Panc1 (cell line): ENCODE results near the gene CLEC20A.

Experiments
- CTCF ChIP-seq: fragments of 450-650 bp; IDR thresholded peaks from 2 replicates; pipeline ENCODE4 v1.5.1; 2017; ENCODE audit warnings: mild to moderate bottlenecking
- POLR2AphosphoS5 ChIP-seq: IDR thresholded peaks from 2 replicates; pipeline ENCODE4 v1.6.1; 2012; ENCODE audit warnings: mild to moderate bottlenecking, low read depth, low read length, moderate library complexity

DNA sequence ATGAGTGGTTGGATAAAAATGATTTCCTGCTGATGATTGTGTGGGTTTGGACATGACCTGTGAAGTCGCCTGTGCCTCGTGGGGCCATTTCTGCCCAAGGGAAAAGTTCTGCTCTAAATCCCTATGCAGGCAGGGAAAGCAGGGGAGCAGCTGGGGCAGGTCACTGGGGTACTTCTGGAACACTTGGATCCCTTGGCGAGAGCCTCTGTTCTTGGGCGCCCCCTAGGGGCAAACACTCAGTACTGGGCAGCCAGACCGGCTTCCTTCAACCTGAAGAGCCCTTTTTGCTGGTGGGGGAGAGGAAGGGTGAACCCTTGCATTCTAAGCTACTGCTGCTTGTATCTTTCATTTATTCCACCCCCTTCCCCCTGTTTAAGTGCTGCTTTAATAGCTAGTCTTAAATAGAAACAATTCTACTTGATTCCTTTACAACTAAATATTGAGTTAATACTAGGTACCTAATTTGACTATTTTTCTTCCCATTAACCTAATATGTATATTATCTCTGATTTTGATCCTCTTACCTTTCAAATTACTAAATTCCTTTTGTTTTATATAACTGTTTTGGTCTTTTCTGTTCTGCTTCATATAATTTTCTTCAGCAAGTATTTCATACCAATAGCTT, 5.1 kb upstream of the CLEC20A start:
- peak; percentile 93 for TF ChIP-seq CTCF
- TF ChIP-seq POLR2AphosphoS5, result no peak
